SJCRH30 (cell line): Measurements from ENCODE around the gene PTK7. TPM values are rescaled to one million over a fixed set of nuclear protein-coding genes. Genes with fewer than 3 reads are reported as not detected.
"Not testable (repeated sequence)": the region's sequence is repeated elsewhere in the genome, so short reads cannot be mapped to it uniquely, and the experiment has no call there.

ENCODE experiments used
- DNase-seq, 2 experiments: peaks; one replicate each; pipeline ENCODE4 v3.0.0-alpha.2; 2015 to 2020
- H3K27ac ChIP-seq: fragments of 250-450 bp; sonication (Bioruptor Pico); 2 replicates; pipeline ENCODE4 v1.5.1; 2020; ENCODE audit warnings: mild to moderate bottlenecking, moderate library complexity
- H3K27me3 ChIP-seq: fragments of 250-450 bp; sonication (Bioruptor Pico); 2 replicates; pipeline ENCODE4 v1.5.1; 2020; ENCODE audit warnings: mild to moderate bottlenecking, moderate library complexity
- H3K36me3 ChIP-seq: fragments of 250-450 bp; sonication (Bioruptor Pico); 2 replicates; pipeline ENCODE4 v1.5.1; 2020; ENCODE audit warnings: mild to moderate bottlenecking, moderate library complexity
- H3K4me1 ChIP-seq: fragments of 250-450 bp; sonication (Bioruptor Pico); 2 replicates; pipeline ENCODE4 v1.5.1; 2020; ENCODE audit warnings: mild to moderate bottlenecking, moderate library complexity
- H3K4me3 ChIP-seq: fragments of 250-450 bp; sonication (Bioruptor Pico); 2 replicates; pipeline ENCODE4 v1.5.1; 2020; ENCODE audit warnings: mild to moderate bottlenecking, moderate library complexity
- H3K9me3 ChIP-seq: fragments of 250-450 bp; sonication (Bioruptor Pico); replicated peaks from 2 replicates; pipeline ENCODE4 v1.5.1; 2020; ENCODE audit warnings: mild to moderate bottlenecking, moderate library complexity
- total RNA-seq: library from RNA; depleted of rRNA; stranded (reverse); fragments of >200 nt; shearing (Covaris generic); gene quantifications from 2 replicates; pipeline ENCODE4 v1.2.3, GENCODE V29; 2014

Gene PTK7
- total RNA-seq, 1 experiment from 2014 or later: 88.3 TPM

DNA sequence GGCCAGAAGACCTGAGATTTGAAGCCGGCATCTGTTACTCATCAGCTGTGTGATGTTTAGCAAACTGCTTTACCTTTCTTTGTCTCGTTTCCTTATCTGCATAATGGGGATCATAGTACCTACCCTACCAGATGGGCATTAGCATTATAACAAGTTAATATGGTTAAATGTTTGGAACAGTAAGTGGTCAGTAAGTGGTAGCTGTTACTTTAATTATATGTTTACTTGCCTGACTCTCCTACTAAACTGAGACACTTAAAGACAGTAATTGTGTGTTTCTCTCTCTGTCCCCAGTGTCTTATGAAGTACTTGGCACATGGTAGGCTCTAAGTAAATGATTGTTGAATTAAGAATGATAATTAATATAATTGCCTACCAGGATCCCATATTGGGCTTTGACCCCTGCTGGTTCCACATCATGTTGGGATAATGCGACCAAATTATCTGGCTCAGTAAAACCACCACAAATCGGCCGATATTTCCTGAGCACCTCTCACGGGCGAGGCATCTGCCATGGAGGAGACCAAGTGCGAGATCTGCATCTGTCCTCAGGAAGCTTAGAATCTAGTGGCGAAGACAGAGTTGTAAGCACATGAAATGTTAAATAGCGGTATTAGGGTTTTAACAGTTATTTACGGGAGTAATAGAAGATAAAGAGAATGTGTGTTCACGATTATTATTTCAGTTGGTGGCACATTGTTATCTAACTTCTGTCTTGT lies 31.4 kb downstream of the PTK7 start:
- Histone ChIP-seq H3K9me3 (no peaks in the 10 kb centered on the region), H3K27me3 (no peaks in the 10 kb centered on the region), H3K27ac (no peak overlapping the region), H3K36me3 (no peaks in the 10 kb centered on the region), H3K4me3 (no peak overlapping the region), H3K4me1 (no peaks in the 10 kb centered on the region)
- no peak for DNase-seq

DNA sequence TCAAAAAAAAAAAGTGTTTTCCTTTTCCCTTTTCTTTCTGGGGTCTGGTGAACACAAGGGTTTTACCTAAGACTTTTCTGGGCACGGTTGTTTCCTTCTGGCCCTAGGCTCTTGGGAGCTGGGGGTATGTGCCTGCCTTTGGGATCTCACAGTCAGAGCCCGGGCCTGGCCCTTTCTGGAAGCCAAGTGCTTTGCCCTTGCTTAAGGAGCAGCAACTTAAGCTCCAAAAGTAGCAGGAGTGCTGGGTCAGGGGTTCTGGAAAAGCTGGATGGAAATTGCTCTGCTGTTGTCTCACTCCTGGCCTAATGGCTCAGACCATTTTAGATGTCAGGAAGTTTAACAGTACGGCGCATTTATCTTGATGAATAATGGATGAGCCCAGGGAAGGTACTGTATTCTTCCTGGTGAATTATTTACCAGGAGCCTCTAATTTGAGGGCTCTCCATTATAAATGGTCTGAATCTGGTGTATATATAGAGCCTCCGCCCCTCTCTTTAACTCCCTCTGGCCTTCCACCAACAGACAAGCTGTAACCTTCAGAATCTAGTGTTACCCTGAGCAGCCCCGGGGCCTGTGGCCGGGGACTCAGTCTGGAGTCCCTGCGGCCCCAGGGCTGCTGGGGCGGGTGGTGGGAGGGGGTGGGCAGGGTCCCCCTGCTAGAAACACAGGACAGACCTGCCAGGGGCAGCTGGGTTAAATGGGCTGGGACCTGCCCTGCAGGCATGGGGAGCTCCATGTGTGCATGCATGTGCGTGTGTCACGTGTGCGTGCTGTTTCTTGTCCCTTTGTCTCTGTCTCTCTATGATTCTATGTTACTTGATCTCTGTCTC lies 37.5 kb downstream of the PTK7 start:
- Histone ChIP-seq H3K27me3 (no peaks in the 10 kb centered on the region), H3K36me3 (no peaks in the 10 kb centered on the region), H3K4me1 (peaks cover 7% of the 10 kb centered on the region; the same call in 1 of the 2 replicates), H3K4me3 (no peak overlapping the region), H3K9me3 (no peaks in the 10 kb centered on the region), H3K27ac (peak overlapping the region; percentile 46)
- no peak for DNase-seq

DNA sequence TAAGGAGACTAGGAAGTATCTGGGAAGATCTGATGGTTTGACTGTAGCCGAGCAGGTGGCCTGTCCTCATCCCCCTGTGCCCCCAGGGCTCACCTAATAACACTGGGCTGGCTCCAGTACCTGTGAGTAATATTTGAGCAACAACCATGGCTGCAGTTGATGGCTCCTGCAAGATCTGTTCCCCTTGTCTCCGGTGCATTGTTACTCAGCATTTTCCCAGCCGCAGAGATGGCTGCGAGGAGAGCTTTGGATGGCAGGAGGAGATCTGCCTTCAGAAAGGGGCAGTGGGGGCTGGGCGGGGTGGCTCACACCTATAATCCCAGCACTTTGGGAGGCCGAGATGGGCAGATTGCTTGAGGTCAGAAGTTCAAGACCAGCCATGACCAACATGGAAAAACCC lies 39.3 kb downstream of the PTK7 start:
- H3K36me3 ChIP-seq: no peaks in the 10 kb centered on the region
- peaks cover 19% of the 10 kb centered on the region for H3K4me1 ChIP-seq
- DNase-seq: no peak
- no peak overlapping the region for H3K27ac ChIP-seq
- H3K27me3 ChIP-seq: no peaks in the 10 kb centered on the region
- no peak overlapping the region for H3K4me3 ChIP-seq
- no peaks in the 10 kb centered on the region for H3K9me3 ChIP-seq

DNA sequence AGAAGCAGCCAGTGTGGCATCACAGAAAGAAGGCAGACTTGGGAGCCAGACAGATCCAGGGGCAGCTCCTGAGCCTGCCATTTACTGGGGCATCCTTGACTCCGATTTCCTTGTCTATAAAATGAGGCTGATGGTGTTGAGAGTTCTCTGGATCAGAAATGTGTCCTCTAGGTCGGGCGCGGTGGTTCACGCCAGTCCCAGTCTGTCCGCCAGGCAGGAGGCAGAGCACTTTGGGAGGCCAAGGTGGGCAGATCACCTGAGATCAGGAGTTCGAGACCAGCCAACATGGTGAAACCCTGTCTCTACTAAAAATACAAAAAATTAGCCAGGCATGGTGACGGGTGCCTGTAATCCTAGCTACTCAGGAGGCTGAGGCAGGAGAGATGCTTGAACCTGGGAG lies 41.4 kb downstream of the PTK7 start:
- DNase-seq, H3K27me3 ChIP-seq, H3K9me3 ChIP-seq, H3K36me3 ChIP-seq, H3K4me3 ChIP-seq, H3K27ac ChIP-seq: not testable (repeated sequence)
- H3K4me1 ChIP-seq: peaks cover 39% of the 10 kb centered on the region

DNA sequence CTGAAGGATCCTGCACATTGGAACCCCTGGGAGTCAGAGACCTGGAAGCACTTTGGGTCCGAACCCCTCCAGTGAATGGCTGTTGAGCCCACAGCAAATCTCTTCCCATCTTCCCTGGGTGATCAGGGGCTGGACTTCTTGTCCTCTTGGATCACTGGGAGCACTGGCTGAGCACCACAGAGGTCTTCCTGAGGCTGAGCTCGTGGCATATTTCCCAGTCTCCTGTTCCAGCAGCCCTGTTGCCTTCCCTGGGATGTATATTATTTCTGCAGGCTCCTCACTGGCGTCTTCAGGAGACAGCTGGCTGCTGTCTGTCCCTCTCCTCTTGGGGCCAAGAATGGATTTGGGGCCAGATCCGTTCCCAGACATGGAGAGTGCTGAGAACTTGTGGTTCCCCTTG lies 43.4 kb downstream of the PTK7 start:
- Histone ChIP-seq H3K36me3 (no peaks in the 10 kb centered on the region), H3K4me1 (peaks cover 47% of the 10 kb centered on the region), H3K4me3 (no peak overlapping the region), H3K27ac (peak overlapping the region; percentile 79), H3K27me3 (no peaks in the 10 kb centered on the region), H3K9me3 (no peaks in the 10 kb centered on the region)
- no peak for DNase-seq

DNA sequence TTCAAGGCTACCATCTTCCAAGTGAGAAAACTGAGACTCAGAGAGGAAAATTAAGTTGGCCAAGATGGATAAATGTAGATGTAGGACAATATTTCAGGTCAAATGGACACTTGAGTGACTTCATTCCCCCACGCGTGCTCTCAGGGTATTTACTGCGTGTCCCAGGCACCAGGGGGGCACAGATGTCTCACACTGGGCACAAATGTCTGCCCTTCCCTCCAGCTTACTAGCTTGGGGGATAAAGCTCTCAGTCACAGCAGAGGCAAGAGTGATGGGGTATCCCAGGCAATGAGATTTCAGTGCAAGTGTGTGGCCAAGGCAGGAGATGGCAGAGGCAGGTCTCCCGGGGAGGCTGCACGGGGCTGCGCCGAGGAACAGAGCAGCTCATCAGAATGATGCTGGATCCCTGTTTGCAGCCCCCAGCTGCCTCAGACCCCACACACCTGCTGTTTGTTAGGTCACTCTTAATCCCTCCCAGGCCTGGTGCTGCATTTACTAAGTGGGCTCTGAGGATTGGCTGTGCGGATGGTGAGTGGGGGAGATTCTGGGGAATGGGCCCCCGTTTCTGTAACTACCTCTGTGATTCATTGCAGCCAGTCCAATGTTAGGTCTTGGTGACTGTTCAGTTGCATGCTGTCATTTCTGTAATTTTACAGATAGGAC lies 44.1 kb downstream of the PTK7 start:
- Histone ChIP-seq H3K4me1 (peaks cover 51% of the 10 kb centered on the region), H3K27me3 (no peaks in the 10 kb centered on the region), H3K9me3 (no peaks in the 10 kb centered on the region), H3K36me3 (no peaks in the 10 kb centered on the region), H3K4me3 (no peak overlapping the region), H3K27ac (peak overlapping the region; percentile 79)
- DNase-seq: peak; percentile 69 to 75

DNA sequence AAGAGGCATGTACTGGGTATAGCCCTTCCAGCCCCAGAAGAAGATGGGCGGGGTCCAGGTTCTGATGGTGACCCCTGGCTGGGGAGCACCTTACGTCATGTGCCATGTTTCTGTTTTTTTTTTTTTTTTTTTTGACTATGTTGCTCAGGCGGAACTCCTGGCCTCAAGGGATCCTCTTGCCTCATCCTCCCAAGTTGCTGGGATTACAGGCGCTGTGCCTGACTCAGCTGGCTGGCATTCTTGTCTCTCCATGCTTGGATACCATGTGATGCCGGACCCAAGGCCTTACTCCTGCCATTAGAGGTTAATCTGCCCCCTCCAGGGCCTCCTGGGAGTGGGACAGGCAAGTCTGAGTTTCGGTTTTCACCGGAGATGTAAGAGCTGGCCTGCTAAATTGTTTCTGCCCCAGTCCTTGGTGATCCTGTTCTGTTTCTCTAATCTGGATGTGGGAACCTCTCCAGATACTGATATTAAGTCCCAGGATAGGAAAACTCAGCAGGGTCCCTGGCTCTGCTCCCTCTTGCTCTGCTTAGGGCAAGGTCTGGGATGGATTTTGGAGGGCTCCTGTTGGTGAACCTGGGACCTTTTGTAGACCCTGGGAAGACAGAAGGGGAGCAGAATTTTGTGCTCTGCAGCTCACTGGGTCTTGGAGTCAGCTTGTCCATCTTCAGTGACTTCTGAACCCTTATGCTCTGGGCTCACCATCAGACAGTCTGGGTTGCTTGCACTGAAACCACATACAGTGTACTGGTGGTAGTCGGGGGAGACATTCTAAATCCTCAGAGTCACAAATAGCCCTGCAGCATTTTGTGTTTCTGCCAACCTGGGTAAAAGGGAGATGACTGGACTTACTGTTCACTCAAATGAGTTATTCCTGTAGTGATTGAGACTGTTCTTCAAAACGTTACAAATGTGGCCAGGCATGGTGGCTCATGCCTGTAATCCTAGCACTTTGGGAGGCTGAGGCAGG lies 45.1 kb downstream of the PTK7 start:
- Histone ChIP-seq H3K4me3 (peak overlapping the region; percentile 9; the same call in 1 of the 2 replicates), H3K4me1 (peaks cover 60% of the 10 kb centered on the region), H3K27me3 (no peaks in the 10 kb centered on the region), H3K27ac (peak overlapping the region; percentile 79), H3K36me3 (no peaks in the 10 kb centered on the region), H3K9me3 (no peaks in the 10 kb centered on the region)
- DNase-seq: peak; percentile 84 to 85

DNA sequence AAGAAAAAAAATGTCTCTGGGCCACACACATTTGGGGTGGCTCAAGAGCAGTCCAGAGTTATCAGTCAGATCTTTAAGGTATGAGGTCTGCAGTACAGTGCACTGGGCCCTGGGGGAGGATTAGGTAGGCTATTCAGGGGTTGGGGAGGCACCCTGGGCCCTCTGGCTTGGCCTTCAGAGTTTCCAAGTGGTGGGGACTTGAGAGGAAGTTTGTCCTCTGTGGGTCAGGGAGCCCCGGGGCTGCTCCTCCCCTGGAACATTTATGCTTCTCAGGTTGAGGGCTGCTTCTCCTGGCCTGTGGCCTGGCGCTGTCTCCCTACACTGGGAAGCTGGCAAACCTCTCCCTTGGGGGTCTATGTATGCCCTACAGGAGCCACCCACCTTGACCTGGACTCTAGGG lies 46.0 kb downstream of the PTK7 start:
- Histone ChIP-seq H3K4me1 (peaks cover 62% of the 10 kb centered on the region), H3K27ac (peak overlapping the region; percentile 79)
- no peak for DNase-seq

DNA sequence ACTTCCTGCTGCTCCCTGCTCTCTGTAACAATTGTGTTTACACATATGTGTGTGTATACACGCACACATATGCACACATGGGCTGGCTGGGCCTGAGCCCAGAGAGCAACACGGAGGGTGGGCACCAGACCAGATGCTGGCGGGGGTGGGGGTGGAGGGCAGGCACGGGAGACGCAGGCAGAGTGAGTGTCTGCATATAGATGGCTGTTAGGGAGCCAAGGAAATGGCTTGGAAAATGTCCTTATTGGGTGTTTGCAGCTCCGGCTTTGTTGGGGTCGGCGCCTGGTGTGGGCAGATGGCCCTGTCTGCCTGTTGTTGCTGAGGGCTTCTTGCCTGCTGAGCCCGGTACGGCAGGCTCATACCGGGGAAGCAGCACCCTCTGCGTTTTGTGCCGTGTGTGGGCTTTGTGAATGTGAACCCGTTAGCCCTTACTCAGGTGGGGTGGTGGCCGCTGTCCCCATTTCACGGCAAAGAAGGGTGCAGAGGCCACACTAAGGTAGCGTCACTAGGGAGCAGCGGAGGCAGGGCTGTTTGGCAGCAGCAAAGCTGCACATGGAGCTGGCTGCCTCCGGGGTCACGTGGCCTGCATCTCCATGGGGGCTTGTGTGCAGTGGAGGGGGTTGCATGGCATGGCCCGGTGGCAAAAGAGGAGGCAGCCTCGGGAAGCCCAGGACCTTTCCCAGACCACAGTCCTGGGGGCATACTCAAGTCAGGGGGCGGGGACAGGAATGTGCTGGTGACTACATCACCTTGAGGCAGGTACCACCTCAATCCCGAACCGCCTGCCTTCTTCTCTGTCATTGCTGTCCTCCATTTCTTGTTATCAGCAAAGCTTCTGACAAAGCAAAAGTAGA lies 47.6 kb downstream of the PTK7 start:
- DNase-seq: no peak
- H3K36me3 ChIP-seq: no peaks in the 10 kb centered on the region
- no peak overlapping the region for H3K4me3 ChIP-seq
- H3K27ac ChIP-seq: peak overlapping the region; percentile 82
- no peaks in the 10 kb centered on the region for H3K9me3 ChIP-seq
- H3K4me1 ChIP-seq: peaks cover 62% of the 10 kb centered on the region
- H3K27me3 ChIP-seq: no peaks in the 10 kb centered on the region

More for the DNA sequence above, 46.0 kb downstream of the PTK7 start:
- no peaks in the 10 kb centered on the region for H3K36me3 ChIP-seq
- H3K27me3 ChIP-seq: no peaks in the 10 kb centered on the region
- H3K4me3 ChIP-seq: no peak overlapping the region
- H3K9me3 ChIP-seq: no peaks in the 10 kb centered on the region

DNA sequence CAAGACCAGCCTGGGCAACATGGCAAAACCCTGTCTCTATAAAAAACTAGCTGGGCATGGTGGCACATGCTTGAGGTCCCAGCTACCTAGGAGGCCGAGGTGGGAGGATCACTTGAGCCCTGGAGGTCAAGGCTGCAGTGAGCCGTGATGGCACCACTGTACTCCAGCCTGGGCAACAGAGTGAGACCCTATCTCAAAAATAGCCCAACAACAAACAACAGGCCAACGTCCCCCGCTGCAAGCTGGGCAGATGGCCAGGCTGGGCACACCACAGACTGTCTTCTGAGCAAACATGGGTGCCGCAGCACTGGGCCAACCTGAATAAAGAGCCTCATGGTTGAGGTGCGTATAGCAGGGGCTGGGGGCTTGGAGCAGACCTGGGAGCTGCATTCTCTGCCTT lies 48.4 kb downstream of the PTK7 start:
- Histone ChIP-seq H3K9me3 (no peaks in the 10 kb centered on the region), H3K4me1 (peaks cover 60% of the 10 kb centered on the region), H3K27me3 (no peaks in the 10 kb centered on the region), H3K27ac (peak overlapping the region; percentile 82), H3K36me3 (no peaks in the 10 kb centered on the region), H3K4me3 (no peak overlapping the region)
- DNase-seq: no peak

DNA sequence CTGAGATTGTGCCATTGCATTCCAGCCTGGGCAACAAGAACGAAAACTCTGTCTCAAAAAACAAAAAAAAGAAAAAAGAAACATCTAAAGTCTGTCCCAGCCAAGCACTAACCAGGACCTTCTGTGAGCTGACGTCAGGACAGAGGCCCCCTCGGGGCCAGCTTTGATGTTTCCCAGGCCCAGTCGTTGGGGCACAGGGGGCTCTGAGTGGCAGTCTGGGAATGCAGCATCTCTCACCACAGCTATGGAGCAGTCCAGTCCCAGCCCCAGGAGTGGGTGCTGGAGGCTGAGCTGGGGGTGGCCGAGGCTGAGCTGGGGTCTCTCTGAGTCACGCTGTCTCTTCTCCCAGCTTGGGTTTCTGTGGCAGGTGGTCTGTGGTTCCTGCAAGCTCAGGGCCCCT lies 49.0 kb downstream of the PTK7 start:
- H3K27ac ChIP-seq: peak overlapping the region; percentile 82

DNA sequence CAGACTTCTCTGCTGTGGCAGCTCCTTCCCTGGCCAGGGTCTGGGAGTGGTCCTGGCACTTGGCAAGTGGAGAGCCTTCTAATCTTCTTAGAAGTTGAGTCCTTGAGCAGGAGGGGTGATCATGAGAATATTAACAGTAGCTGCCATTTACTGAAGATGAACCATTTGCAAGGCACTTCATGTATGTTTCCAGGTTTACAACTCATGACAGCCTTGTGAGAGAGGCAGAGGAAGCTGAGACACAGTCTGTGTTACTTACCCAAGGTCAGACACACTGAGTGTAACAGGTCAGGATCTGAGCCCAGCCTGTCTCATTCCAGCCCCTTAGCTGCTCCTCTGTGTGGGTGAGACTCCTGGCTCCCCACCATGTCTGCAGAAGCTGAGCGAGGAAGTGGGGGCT lies 49.4 kb downstream of the PTK7 start:
- no peak for DNase-seq
- H3K4me1 ChIP-seq: peaks cover 49% of the 10 kb centered on the region
- no peaks in the 10 kb centered on the region for H3K27me3 ChIP-seq
- H3K27ac ChIP-seq: peak overlapping the region; percentile 82
- no peaks in the 10 kb centered on the region for H3K36me3 ChIP-seq
- H3K4me3 ChIP-seq: no peak overlapping the region
- no peaks in the 10 kb centered on the region for H3K9me3 ChIP-seq

More for the DNA sequence above, 49.0 kb downstream of the PTK7 start:
- Histone ChIP-seq H3K36me3 (no peaks in the 10 kb centered on the region), H3K4me3 (no peak overlapping the region), H3K9me3 (no peaks in the 10 kb centered on the region), H3K4me1 (peaks cover 53% of the 10 kb centered on the region), H3K27me3 (no peaks in the 10 kb centered on the region)
- peak; percentile 80 to 84 for DNase-seq

DNA sequence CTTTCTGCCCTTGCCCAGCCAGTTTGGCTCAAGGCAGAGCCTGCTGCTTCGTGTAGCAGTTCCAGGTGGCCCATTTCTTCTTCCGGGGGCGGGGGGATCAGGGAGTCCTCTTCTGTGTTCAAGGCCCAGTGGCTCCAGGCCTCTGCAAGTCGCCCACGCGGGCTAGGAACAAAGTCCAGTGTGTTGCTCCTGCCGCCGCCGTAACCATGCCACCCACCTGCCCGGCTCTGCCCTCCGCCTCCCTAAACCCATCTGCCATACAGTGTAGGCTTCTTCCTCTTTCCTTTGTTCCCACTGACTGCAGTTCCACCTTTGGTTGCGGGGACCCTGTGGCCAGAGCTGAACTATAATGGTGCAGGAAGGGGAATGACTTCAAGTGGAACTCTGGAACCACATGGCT lies 51.1 kb downstream of the PTK7 start:
- 0 out of 2 replicates have a peak, but pooled peaks cover 3% of the 10 kb centered on the region for H3K36me3 ChIP-seq
- no peak overlapping the region for H3K27ac ChIP-seq
- peaks cover 33% of the 10 kb centered on the region for H3K4me1 ChIP-seq
- no peak overlapping the region for H3K4me3 ChIP-seq
- no peak for DNase-seq
- no peaks in the 10 kb centered on the region for H3K27me3 ChIP-seq
- no peaks in the 10 kb centered on the region for H3K9me3 ChIP-seq
